GM20000 (cell line): ENCODE data around the gene DUSP23.

ENCODE experiments used
- DNase-seq: peaks from one replicate; pipeline ENCODE4 v3.0.0; 2012; ENCODE audit warnings: low spot score
- CTCF ChIP-seq: IDR thresholded peaks from 2 replicates; pipeline ENCODE4 v1.5.1; 2012; ENCODE audit warnings: mild to moderate bottlenecking, control low read depth; ENCODE audit errors: extremely low read depth, missing control alignments

The DUSP23 gene

GRCh38 chr1:159750621-159751020, 30.1 kb upstream of the DUSP23 start:
- DNase-seq: no peak
- no peak for TF ChIP-seq CTCF

GRCh38 chr1:159751031-159751430, 29.7 kb upstream of the DUSP23 start:
- DNase-seq: no peak
- no peak for TF ChIP-seq CTCF

GRCh38 chr1:159752135-159752580, 28.6 kb upstream of the DUSP23 start:
- no peak for DNase-seq
- no peak for TF ChIP-seq CTCF

- no peak for TF ChIP-seq CTCF
- no peak for DNase-seq
Measured at GRCh38 chr1:159753386-159753785, 27.4 kb upstream of the DUSP23 start.

- no peak for TF ChIP-seq CTCF
- DNase-seq: no peak
Measured at GRCh38 chr1:159755451-159756007, 25.2 kb upstream of the DUSP23 start.

- DNase-seq: no peak
- TF ChIP-seq CTCF: no peak
Measured at GRCh38 chr1:159756397-159756796, 24.4 kb upstream of the DUSP23 start.

- no peak for TF ChIP-seq CTCF
- DNase-seq: no peak
Measured at GRCh38 chr1:159763686-159764085, 17.1 kb upstream of the DUSP23 start.
